ENCODE measurements around the gene BCL2L12. TPM values are rescaled to one million over a fixed set of nuclear protein-coding genes. Genes with fewer than 3 reads are reported as not detected.

Gene BCL2L12
- total and polyA plus RNA-seq, 2 of the 13 experiments (the other 11 are each of a cell fraction or from before 2014, with no cell fraction given) = 26.8 to 40.8 TPM

- Histone ChIP-seq H3K4me1 (ENCODE audit: insufficient read depth, low read length) (peaks cover 14% of the 10 kb centered on the region; the same call in 1 of the 2 replicates), H3K27me3 (ENCODE audit: control insufficient read depth in 1 of 2, insufficient read depth in 2 of 2, low read length in 2 of 2) (no peaks in the 10 kb centered on the region), H3K27ac (ENCODE audit: extremely low read length, insufficient read depth, low read length) (no peak overlapping the region), H3K4me3 (replicated peaks in 1 of 3; ENCODE audit: insufficient read depth in 1 of 3, low read depth in 2 of 3, low read length in 3 of 3) (no peak overlapping the region), H2AFZ (ENCODE audit: low read length) (no peak overlapping the region), H3K4me2 (ENCODE audit: low read depth, low read length) (no peak overlapping the region), H4K20me1 (ENCODE audit: insufficient read depth, low read length) (no peaks in the 10 kb centered on the region), H3K9ac (ENCODE audit: insufficient read depth, low read depth, low read length) (no peak overlapping the region), H3K36me3 (replicated peaks in 1 of 2; ENCODE audit: control insufficient read depth in 1 of 2, insufficient read depth in 2 of 2, low read length in 2 of 2) (peaks cover 27 to 81% of the 10 kb centered on the region in 2 experiments), H3K79me2 (ENCODE audit: insufficient read depth, low read length) (no peaks in the 10 kb centered on the region), H3K9me3 (ENCODE audit: low read length) (no peaks in the 10 kb centered on the region)
- POLR2A ChIA-PET = interaction anchor here (1.1 to 2.1 kb wide), 2 partner anchors 10 to 15 kb away, joined by 3 to 7 read pairs; partner anchors contain the start of gene SCAF1
- intact Hi-C loops (cut with micrococcal nuclease; ENCODE audit: unreplicated experiment) (no loop called here), in situ Hi-C loops (cut with HindIII; ENCODE audit: extremely low pct_ligation_motif_present, low pct_unique_long_range_greater_than_20kb) (no loop called here)
- FAIRE-seq (no peak), ATAC-seq (no peak), DNase-seq (ENCODE audit: low spot score) (no peak)
- BruUV-seq (replicated peaks) = no TSS peak
- 95% methylated on average over 17 of the region's 22 CpGs for WGBS (ENCODE audit: low lambda C conversion rate)
- CTCF ChIA-PET (ENCODE audit: low intra/inter-chr PET ratio, low total read pairs) = no interaction called here
- TF ChIP-seq MTA1 (CRISPR knock-in tag; IDR thresholded peaks at IDR 0.05; ENCODE audit: borderline replicate concordance) (peak; percentile 36; the same call in 1 of the 2 replicates), TCF7 (IDR thresholded peaks at IDR 0.05; ENCODE audit: low read depth) (no peak), ZNF687 (CRISPR knock-in tag; IDR thresholded peaks at IDR 0.05) (0 out of 2 replicates have a peak, but pooled peaks have one; percentile 17), FOXM1 (CRISPR knock-in tag; IDR thresholded peaks at IDR 0.05) (no peak), ZNF274 (CRISPR knock-in tag; IDR thresholded peaks at IDR 0.05) (no peak), ZNF468 (CRISPR knock-in tag; IDR thresholded peaks at IDR 0.05) (no peak), RBFOX2 (IDR thresholded peaks at IDR 0.05; ENCODE audit: low read depth, low read length) (peak; percentile 53), YEATS4 (CRISPR knock-in tag; IDR thresholded peaks at IDR 0.05; ENCODE audit: borderline replicate concordance) (no peak), SIN3A (IDR thresholded peaks at IDR 0.05; ENCODE audit: borderline replicate concordance, low read depth, low read length) (no peak), FOXK1 (CRISPR knock-in tag; IDR thresholded peaks at IDR 0.05; ENCODE audit: borderline replicate concordance, low read depth) (no peak), SRF (IDR thresholded peaks at IDR 0.05; ENCODE audit: low read depth, low read length) (no peak), DZIP1 (CRISPR knock-in tag; IDR thresholded peaks at IDR 0.05) (no peak), ZNF782 (CRISPR knock-in tag; IDR thresholded peaks at IDR 0.05; ENCODE audit: borderline replicate concordance) (no peak), JARID2 (CRISPR knock-in tag; IDR thresholded peaks at IDR 0.05; ENCODE audit: insufficient replicate concordance) (no peak), ZNF121 (CRISPR knock-in tag; IDR thresholded peaks at IDR 0.05) (no peak)
Measured at GRCh38 chr19:49657493-49658138, 8.1 kb upstream of the BCL2L12 start.

Data from HepG2 (cell line).